HCT116 (cell line): ENCODE results near the gene PICALM.

Experiments
- ELF1 ChIP-seq: IDR thresholded peaks from 2 replicates; pipeline ENCODE4 v1.6.1; 2012; ENCODE audit warnings: low read depth, borderline replicate concordance
- EZH2 ChIP-seq: fragments of 200-600 bp; sonication (generic); IDR thresholded peaks from 2 replicates; pipeline ENCODE4 v1.6.1; 2017; ENCODE audit warnings: antibody characterized with exemption, mixed run types
- POLR2A ChIP-seq: IDR thresholded peaks from 2 replicates; pipeline ENCODE4 v1.7.0; 2011; ENCODE audit warnings: borderline replicate concordance; ENCODE audit not compliant: insufficient read depth, insufficient read length; ENCODE audit errors: extremely low read depth
- SIN3A ChIP-seq: IDR thresholded peaks from 2 replicates; pipeline ENCODE4 v1.6.1; 2012; ENCODE audit warnings: low read depth
- SRF ChIP-seq: IDR thresholded peaks from 2 replicates; pipeline ENCODE4 v1.6.1; 2012; ENCODE audit warnings: low read depth
- TF ChIP-seq, protein P1 (sequence below), 3 experiments: fragments of 200-600 bp in 1 of 3; sonication (generic) in 1 of 3; IDR thresholded peaks in 2 of 3; conservative IDR thresholded peaks in 1 of 3; 2 replicates each; pipeline ENCODE4 v1.5.1; 2012 to 2017; ENCODE audit warnings: low read depth in 2 of 3, low read length in 2 of 3, antibody characterized with exemption in 1 of 3, borderline replicate concordance in 1 of 3, control low read depth in 1 of 3, mild to moderate bottlenecking in 1 of 3, mixed read lengths in 1 of 3, mixed run types in 1 of 3, moderate library complexity in 1 of 3; ENCODE audit not compliant: insufficient read depth in 1 of 3
- TF ChIP-seq, protein P2 (sequence below): IDR thresholded peaks from 2 replicates; pipeline ENCODE4 v1.6.1; 2011; ENCODE audit warnings: mild to moderate bottlenecking, low read length, moderate library complexity; ENCODE audit not compliant: insufficient replicate concordance; ENCODE audit errors: extremely low read depth
- TF ChIP-seq, protein P3 (sequence below): IDR thresholded peaks from 2 replicates; pipeline ENCODE4 v1.6.1; 2012
- TF ChIP-seq, protein P4 (sequence below): IDR thresholded peaks from 2 replicates; pipeline ENCODE4 v1.6.1; 2012
- TF ChIP-seq, protein P5 (sequence below): IDR thresholded peaks from 2 replicates; pipeline ENCODE4 v1.6.1; 2012; ENCODE audit warnings: low read depth

DNA sequence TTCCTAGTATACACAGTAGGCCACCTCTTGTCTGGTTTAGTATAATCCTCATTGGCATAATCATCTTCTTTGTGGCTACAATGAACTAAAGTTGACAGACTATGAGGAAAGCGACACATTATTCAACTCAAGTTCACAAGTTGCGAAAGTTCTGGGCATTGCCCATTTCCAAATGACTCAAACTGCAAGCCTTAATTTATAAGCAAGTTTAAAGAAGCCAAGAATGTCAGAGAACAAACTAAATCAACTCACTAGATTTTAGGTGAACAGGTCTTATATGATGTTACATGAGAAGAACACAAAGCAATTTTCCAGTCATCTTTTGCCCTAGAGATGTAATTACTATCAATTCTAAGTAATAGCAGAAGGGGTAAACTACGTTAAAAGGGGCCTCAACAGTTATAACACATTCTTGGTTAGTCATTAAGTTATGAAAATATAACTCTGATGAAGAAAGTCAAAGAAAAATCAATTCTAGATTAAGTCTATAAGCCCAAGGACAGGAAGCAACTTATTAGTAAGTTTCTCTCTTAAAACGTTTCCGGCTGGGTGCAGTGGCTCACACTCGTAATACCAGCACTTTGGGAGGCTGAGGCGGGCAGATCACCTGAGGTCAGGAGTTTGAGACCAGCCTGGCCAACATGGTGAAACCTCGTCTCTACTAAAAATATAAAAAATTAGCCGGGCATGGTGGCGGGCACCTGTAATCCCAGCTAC lies 21.5 kb downstream of the PICALM start:
- TF ChIP-seq, protein P1, sequence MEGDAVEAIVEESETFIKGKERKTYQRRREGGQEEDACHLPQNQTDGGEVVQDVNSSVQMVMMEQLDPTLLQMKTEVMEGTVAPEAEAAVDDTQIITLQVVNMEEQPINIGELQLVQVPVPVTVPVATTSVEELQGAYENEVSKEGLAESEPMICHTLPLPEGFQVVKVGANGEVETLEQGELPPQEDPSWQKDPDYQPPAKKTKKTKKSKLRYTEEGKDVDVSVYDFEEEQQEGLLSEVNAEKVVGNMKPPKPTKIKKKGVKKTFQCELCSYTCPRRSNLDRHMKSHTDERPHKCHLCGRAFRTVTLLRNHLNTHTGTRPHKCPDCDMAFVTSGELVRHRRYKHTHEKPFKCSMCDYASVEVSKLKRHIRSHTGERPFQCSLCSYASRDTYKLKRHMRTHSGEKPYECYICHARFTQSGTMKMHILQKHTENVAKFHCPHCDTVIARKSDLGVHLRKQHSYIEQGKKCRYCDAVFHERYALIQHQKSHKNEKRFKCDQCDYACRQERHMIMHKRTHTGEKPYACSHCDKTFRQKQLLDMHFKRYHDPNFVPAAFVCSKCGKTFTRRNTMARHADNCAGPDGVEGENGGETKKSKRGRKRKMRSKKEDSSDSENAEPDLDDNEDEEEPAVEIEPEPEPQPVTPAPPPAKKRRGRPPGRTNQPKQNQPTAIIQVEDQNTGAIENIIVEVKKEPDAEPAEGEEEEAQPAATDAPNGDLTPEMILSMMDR (IDR thresholded peaks at IDR 0.05 in 2 of 3, conservative IDR thresholded peaks at IDR 0.05 in 1 of 3; ENCODE audit: borderline replicate concordance in 1 of 3, insufficient read depth in 1 of 3, low read depth in 2 of 3, low read length in 2 of 3), result no peak
- TF ChIP-seq EZH2, result no peak
- TF ChIP-seq, protein P2, sequence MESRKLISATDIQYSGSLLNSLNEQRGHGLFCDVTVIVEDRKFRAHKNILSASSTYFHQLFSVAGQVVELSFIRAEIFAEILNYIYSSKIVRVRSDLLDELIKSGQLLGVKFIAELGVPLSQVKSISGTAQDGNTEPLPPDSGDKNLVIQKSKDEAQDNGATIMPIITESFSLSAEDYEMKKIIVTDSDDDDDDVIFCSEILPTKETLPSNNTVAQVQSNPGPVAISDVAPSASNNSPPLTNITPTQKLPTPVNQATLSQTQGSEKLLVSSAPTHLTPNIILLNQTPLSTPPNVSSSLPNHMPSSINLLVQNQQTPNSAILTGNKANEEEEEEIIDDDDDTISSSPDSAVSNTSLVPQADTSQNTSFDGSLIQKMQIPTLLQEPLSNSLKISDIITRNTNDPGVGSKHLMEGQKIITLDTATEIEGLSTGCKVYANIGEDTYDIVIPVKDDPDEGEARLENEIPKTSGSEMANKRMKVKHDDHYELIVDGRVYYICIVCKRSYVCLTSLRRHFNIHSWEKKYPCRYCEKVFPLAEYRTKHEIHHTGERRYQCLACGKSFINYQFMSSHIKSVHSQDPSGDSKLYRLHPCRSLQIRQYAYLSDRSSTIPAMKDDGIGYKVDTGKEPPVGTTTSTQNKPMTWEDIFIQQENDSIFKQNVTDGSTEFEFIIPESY, result no peak
- no peak for TF ChIP-seq POLR2A
- no peak for TF ChIP-seq SRF
- TF ChIP-seq, protein P3, sequence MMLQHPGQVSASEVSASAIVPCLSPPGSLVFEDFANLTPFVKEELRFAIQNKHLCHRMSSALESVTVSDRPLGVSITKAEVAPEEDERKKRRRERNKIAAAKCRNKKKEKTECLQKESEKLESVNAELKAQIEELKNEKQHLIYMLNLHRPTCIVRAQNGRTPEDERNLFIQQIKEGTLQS, result no peak
- no peak for TF ChIP-seq ELF1
- TF ChIP-seq, protein P4, sequence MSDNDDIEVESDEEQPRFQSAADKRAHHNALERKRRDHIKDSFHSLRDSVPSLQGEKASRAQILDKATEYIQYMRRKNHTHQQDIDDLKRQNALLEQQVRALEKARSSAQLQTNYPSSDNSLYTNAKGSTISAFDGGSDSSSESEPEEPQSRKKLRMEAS, result no peak
- TF ChIP-seq, protein P5, sequence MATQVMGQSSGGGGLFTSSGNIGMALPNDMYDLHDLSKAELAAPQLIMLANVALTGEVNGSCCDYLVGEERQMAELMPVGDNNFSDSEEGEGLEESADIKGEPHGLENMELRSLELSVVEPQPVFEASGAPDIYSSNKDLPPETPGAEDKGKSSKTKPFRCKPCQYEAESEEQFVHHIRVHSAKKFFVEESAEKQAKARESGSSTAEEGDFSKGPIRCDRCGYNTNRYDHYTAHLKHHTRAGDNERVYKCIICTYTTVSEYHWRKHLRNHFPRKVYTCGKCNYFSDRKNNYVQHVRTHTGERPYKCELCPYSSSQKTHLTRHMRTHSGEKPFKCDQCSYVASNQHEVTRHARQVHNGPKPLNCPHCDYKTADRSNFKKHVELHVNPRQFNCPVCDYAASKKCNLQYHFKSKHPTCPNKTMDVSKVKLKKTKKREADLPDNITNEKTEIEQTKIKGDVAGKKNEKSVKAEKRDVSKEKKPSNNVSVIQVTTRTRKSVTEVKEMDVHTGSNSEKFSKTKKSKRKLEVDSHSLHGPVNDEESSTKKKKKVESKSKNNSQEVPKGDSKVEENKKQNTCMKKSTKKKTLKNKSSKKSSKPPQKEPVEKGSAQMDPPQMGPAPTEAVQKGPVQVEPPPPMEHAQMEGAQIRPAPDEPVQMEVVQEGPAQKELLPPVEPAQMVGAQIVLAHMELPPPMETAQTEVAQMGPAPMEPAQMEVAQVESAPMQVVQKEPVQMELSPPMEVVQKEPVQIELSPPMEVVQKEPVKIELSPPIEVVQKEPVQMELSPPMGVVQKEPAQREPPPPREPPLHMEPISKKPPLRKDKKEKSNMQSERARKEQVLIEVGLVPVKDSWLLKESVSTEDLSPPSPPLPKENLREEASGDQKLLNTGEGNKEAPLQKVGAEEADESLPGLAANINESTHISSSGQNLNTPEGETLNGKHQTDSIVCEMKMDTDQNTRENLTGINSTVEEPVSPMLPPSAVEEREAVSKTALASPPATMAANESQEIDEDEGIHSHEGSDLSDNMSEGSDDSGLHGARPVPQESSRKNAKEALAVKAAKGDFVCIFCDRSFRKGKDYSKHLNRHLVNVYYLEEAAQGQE, result no peak
- TF ChIP-seq SIN3A, result no peak
